T-helper 2 cell treated with Interferon-gamma antibody and Interleukin-4, amounts not matched to agents 100 ng/mL and 5 ng/mL, for 36 hours (primary cell): Measurements from ENCODE around the gene TPK1. TPM values are rescaled to one million over a fixed set of nuclear protein-coding genes. Genes with fewer than 3 reads are reported as not detected.

Source experiments
- intact Hi-C: fragments of 100-400 bp; cut with micrococcal nuclease; formaldehyde crosslinking; loops from one replicate; pipeline ENCODE4 v1.15.1; 2023
- total RNA-seq: library from RNA; stranded (reverse); gene quantifications from 2 replicates; pipeline ENCODE4 v1.2.3, GENCODE V29; 2022

Gene TPK1
- 16.6 and 17.8 TPM in 2 replicates for total RNA-seq

DNA sequence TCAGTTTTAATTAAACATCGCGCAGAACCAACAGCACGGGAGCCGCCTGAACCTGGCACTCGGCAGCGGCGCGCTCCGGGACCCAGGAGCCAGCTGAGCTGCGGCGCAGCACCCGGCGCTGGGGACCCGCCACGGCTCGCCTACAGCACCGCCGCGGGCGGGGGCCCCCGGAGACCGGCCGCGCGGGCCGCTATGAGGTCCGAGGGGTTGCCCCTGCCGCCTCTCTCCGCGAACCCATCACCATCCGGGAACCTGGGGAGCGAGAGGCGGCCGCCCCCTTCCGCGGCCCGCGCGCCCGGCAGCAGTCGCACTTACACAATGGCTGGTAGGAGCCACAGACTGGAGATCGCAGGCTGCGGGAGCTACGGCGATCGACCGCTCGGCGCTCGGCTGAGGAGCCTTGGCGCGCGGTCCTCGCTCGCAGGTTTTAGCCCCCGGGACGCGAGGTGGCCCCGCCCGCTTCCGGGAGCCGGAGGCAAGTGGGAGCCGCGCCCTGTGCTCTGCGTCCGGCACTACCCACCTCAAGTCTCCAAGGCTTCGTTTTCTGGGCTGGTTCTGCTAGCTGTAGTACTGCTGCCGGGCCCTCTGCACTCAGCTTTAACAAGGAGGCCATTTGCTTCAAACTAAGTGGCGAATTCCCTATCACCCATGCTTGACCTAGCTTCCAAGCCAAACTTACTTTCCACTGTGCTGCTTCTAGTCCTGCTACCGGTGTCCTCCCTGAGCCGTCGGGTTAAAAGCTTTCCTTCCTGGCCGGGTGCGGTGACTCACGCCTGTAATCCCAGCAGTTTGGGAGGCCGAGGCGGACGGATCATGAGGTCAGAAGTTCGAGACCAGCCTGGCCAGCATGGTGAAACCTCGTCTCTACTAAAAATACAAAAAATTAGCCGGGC lies at the start of gene TPK1:
Gene TPK1 (minus strand): TSS at position 402 of the 893 bp plus-strand sequence. CDS start 451 bp downstream, outside the sequence.
- intact Hi-C loops, result loop anchor here (1.0 to 10.0 kb wide), 7 partner anchors 17 to 1451 kb away; partner anchors contain the start of gene ZYX

DNA sequence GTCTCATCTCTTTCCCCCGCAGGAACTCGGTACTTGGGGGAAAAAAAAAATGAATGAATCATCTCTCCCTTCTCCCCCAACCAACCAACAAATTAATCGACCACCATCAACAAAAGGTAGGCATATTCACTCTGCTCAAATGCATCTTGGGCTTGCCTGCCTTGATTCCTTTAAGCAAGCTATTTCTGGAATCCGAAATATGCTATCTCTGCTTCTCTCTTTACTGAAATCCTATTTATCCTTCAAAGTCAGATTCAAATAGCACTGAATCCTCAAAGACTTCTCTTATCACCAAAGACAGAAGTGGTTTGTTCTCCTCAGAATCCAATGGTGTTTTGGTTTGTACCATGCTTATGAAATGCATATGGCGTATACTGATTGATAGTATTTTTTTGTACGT lies 49.6 kb upstream of the TPK1 start:
- intact Hi-C loops, result no loop called here

DNA sequence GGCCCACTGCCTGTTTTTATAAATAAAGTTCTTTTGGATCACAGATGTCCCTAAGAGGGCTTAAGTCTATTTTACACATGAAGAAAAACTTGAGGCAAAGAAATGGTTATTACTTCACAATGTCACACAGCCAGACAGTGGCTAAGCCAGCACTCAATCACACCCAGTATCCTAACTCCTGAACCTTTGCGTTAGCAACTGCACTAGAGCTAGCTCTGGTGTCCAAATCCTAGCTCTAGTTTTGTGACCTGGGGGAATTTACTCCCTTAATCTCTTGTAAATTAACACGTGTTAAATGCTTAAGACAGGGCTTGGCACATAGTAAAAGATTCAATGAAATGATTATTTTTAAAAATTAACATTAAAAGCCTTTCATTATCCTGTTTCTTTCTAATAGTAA lies 49.0 kb upstream of the TPK1 start:
- intact Hi-C loops, result no loop called here

DNA sequence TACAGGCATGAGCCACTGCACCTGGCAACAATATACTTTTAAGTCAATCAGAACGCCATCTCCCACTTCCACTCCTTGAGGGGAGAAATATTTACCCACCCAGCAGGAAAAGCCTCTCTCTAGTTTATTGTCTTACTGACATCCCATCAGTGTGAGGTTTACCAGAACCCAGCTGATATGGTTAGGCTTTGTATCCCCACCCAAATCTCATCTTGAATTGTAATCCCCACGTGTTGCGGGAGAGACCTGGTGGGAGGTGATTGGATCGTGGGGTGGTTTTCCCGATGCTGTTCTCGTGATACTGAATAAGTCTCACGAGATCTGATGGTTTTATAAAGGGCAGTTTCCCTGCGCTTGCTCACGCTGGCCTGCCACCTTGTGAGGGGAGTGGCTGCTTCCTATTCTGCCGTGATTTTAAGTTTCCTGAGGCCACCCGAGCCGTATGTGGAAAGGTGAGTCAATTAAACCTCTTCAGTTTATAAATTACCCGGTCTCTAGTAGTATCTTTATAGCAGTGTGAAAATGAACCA lies 37.5 kb upstream of the TPK1 start:
- intact Hi-C loops, result no loop called here

DNA sequence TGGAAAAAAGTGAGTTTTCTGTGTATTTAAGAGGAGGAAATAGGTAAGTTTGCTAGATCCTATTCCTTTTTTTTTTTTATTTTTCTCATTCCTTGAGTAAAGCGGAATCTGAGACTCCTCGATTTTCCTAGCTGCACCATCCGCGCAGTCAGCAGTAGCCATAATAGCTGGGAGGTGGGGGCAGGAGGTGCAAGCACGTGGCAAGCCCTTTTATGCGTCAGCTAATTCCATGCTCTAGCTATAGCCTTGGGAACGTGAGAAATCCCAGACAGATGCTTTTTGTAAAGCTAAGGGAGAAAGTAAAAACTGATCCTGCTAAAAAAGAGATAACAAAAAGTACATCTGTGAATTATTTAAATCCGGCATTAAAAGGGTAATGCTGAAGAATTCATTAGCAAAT lies 33.2 kb upstream of the TPK1 start:
- intact Hi-C loops, result no loop called here

DNA sequence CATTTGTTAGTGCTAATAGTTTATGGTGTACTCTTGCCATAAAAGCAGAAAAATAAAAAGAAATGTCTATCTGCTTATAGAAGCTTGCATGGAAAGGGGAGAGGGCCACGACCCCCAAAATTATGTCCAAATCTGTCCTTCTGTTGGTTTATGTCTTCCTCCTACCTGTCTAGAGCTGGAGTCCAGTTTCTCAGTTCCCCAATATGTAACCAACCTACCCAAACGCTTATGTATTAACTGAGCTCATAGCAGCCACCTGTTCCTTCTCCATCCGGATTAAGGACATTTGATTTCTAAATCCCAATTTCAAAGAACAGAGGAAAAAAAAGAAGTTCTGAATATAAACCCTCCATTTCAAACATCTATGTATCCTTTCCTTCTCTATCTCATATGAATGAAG lies 30.3 kb upstream of the TPK1 start:
- intact Hi-C loops, result no loop called here

DNA sequence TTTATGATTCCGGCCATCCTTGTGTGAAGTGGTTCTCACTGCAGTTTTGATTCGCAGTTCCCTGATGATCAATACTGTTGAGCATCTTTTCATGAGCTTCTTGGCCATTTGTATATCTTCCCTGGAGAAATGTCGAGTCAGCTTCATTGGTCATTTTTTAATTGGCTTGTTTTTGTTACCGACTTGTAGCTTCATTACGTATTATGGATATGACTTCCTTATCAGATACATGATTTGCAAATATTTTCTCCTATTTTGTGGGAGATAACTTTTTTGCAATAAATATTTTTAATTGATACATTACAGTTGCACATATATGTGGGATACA lies 27.4 kb upstream of the TPK1 start:
- intact Hi-C loops, result no loop called here

DNA sequence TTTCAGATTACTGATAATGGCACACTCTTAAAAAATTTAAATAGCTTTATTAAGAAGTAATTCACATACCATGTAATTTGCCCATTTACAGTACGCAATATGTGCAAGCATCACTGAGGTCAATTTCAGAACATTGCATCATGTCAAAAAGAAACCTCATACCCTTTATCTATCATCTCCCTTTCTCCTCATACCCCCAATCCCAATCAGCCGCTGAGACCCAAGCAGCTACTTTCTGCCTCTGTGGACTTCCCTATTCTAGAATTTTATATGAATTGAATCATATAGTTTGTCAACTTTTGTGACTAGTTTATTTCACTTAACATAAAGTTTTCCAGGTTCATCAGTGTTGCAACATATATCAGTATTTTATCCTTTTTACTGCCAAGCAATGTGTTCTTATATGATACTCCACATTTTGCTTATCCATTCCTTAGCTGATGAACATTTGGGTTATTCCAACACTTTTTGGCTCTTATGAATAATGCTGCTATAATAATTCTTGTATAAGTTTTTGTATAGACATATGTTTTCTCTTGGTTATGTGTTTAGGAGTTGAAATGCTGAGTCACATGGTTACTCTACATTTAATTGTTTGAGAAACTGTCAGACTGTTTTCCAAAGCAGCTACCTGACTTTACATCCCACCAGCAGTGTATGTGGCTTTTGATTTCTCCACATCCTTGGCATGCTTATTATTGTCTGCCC lies 26.9 kb upstream of the TPK1 start:
- intact Hi-C loops, result no loop called here

DNA sequence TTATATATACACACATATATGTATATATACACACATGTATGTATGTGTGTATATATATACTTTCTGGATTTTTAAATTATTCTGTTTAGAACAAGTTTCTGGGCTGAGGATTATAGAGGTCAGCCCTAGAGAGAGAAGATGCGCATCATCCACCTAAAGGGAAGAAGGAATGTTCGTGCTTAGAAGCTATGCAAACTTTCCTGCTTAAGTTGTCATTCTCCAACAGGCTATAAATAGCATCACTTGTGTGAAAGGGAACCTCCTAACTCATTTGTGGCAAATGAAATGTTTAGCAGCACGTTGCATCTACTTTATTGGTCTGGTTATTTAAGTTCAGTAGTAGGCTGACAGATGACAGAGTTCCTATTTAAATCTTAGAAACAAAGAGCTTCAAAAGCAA lies 23.9 kb upstream of the TPK1 start:
- intact Hi-C loops, result no loop called here

DNA sequence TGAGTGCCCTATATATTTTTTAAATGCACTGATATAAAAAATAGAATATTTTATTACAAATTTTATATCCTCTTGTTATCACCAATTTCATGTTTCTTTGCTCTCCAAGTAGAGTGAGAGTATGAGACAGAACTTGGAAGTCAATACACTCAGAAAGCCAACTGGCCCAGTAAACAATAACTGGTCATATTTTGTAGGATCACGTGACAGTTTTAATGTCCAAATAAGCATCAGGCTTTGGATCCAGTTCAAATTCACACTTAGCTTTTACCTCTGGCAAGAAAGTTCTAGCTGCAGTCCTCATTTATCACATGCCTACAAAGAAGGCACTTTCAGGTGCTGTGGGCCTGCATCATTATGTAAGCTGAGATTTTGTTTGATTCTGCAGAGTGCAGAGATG lies 21.6 kb upstream of the TPK1 start:
- intact Hi-C loops, result no loop called here

DNA sequence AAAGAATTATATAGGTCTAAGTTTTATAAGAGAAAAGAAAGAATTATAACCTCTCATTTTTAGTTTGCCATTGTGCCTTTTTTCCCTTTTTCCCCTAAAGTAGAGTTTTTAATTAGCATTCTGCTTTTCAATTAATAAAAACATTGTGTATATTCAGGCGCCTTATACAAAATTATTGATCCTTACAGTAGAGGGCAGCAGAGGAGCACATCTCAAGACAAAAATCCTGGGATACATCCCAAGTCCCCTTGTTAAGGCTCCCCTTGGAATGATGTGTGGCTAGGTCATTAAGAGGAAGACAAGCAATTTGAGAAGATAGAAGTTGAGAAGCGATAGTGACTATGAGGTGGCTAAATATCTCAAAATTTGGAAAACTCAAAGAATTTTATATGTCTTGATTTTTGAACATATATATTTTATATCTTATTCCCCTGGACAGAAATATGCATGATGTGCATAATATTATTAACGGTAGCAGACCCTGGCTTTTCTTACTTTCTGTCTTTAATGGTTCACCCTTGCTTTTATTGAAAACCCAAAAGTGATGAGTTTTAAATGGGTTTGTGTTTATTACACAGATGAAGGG lies 19.1 kb upstream of the TPK1 start:
- intact Hi-C loops, result no loop called here

DNA sequence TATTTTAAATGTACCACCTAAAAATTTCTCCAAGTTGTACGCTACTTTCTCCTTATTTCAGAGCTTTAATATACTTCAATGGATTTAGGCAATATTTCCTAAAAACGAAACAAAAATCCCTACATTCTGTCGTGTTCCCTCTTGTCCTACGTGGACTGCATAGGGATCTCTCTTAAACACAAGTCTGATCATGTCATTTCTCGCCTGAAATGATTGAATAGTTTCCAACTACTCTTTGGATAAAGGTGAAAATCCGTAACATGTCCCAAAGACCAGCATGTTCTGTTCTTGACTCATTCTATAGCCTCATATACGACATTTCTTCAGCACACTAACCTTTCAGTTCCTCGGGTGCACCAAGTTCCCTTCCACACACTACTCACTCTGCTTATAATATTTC lies 17.7 kb upstream of the TPK1 start:
- intact Hi-C loops, result loop anchor here (2.0 kb wide), 1 partner anchor 19 kb away; no protein-coding TSS in a partner anchor

DNA sequence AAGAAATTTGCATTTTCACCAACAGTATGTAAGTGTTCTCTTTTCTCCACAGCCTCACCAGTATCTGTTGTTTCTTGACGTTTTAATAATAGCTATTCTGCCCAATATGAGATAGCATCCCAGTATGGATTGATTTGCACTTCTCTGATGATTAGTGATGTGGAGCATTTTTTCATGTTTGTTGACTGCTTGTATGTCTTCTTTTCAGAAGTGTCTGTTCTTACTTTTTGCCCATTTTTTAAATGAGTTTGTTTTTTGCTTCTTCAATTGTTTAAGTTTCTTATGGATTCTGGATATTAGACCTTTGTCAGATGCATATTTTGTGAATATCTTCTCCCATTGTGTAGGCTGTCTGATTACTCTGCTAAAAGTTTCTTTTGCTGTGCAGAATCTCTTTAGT lies 12.2 kb upstream of the TPK1 start:
- intact Hi-C loops, result no loop called here

DNA sequence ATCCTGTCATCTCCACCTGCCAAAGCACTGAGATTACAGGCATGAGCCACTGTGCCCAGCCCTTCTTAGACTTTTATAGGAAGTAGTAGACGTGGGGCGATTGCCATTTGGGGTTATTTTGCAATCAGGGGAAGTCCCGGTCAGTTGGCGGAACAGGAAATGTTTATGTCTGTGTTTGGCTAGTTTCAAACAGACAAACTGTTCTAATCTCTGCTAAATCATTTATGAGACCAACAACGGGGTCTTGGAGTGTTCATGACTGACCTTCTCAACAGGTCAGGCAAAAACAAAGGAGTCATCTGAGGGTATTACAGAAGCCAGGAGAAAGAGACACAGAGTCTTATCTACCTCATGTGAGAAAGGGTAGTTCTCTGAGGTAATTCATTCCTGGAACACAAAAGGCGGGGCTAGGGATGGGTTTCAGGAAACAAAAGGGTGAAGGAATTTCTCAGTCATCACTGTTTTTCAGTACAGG lies 6.6 kb upstream of the TPK1 start:
- intact Hi-C loops, result no loop called here

DNA sequence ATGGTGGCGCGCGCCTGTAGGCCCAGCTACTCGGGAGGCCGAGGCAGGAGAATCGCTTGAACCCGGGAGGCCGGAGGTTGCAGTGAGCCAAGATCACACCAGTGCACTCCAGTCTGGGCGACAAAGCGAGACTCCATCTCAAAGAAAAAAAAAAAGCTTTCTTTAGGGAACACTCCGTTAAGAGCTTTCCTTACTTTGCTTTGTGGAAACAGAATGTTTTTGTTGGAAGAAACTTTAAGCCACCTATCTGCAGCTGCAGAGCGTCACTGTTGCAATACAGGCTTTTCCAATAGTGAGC lies 641 bp upstream of the TPK1 start:
- intact Hi-C loops, result loop anchor here (5.0 to 10.0 kb wide), 2 partner anchors 34 to 1452 kb away; partner anchors contain the start of gene ZYX

DNA sequence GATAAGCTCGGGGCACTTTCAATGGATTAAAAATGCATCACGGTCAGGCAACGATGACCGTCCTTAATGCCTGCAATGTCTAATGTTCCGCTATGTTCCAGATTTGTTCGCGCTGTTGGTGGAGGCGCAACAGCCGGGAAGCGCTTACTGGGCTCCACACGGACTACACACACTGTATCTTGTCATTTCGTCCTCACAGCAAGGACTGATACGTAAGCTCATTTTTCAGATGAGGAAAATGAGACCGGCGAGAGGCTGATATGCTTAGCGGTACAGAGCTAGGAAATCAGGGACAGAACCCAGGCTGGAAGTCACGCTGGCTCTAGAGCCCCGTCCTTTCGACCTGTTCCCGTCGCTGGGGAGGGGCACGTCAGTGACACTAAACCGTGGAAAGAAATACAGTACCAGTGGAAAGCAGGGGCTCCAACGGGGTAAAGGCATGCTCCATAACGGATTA lies 670 bp downstream of the TPK1 start:
- intact Hi-C loops, result loop anchor here (1.0 to 10.0 kb wide), 7 partner anchors 17 to 1450 kb away; partner anchors contain the start of gene ZYX

DNA sequence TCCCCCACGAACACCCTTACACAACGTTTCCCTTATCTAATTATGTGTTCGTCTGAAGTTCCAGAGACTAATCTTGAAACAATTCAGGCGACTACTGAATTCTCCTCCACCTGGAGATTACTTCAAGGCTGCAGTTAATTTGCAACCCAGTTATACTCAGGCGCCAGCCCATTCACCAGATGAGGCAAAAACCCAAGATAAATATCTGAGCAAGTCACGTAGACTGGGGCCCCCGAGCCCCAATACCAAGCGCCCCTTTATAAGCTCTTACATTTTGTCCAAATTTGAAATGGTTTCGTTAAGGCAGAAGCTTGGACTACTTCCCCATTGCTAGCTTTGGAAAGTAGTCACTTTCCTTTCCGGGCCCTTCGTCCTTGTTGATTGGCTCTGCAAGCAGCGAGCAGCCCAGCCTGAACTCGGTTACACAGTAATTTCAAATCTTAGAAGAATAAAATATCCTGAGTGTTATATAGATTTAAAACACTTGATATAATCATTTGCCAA lies 1.2 kb downstream of the TPK1 start:
- intact Hi-C loops, result loop anchor here (1.0 to 10.0 kb wide), 7 partner anchors 16 to 1450 kb away; partner anchors contain the start of gene ZYX

DNA sequence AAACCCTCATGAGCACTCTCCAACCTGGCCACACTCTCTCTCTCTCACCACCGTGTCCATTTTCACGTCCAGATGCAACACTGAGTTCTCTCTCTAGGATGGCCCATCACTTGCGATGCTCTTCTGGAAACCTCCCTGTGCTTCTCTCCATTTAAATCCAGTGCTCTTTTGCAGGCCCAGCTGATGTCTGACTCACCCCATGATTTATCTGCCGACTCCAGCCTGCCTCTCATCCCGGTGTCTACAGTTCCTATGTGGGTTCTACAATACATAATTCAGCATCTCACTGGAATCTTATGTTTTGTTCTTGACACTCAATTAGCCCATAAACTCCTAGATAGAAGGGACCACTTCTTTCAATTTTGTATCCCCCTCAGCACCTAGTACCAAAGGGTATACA lies 5.0 kb downstream of the TPK1 start:
- intact Hi-C loops, result loop anchor here (1.0 to 10.0 kb wide), 2 partner anchors 13 to 1446 kb away; partner anchors contain the start of gene ZYX

DNA sequence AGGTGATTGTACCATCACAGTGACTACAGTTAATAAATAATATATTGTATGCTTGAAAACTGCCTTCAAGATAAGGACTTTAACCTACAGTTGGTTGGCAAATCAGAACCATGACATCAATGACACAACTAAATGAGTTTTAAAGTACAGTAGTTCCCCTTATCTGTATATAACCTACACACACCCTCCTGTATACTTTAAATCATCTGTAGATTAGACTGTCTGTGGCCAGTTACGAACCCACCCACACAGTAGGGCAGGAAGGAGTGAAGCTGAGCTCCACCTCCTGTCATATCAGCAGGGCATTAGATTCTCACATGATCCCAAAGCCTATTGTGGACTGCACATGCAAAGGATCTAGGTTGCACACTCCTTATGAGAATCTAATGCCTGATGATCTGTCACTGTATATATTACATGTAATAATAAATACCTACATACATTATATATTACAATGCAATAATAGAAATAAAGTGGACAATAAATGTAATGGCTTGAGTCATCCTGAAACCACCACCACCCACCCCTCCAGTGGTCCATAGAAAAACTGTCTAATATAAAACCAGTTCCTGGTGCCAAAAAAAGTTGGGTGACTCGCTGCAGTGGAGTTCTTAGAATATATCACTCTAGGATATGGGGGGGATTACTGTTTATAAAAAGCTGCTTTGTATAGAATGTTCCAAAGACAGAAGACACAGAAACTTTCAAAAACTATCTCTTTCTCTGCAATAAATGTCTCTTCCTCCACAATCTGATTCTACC lies 5.6 kb downstream of the TPK1 start:
- intact Hi-C loops, result loop anchor here (1.0 to 10.0 kb wide), 2 partner anchors 12 to 1445 kb away; partner anchors contain the start of gene ZYX

DNA sequence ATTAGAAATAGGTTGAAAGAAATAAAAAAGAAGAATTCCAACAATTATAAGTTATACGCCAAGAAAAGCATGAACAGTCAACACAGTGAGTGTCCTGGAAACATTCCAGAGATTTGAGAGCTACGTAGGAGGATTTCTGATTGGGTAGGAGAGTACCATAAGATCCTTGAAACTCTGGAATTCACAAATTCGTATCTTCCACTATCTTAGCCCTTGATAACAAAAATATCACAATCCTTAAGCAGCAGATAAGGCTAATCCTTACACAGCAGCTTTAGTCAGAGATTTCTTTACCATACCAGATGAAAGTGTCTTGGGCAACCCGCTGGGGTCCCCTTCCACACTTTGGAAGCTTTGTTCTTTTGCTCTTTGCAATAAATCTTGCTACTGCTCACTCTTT lies 8.2 kb downstream of the TPK1 start:
- intact Hi-C loops, result no loop called here

DNA sequence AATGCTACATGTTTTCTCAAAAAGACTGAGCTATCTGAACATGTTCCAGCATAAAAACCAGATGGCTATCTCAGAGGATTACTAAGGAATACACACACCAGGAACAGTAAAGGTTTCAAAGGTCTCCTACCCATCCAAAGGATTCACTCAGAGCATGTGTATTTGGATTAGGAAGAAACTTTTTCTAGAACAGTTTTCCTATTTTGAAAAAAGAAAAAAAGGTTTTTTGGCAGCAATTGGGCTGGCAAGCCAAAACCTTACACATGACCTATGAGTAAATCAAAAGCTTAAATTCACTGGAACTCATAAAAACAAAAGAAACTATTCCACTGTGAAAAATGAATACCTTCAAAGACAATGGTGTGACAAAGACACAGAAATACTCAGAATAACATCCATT lies 9.6 kb downstream of the TPK1 start:
- intact Hi-C loops, result no loop called here
